ENCODE data around the gene PIP4K2A.

PIP4K2A gene

DNA sequence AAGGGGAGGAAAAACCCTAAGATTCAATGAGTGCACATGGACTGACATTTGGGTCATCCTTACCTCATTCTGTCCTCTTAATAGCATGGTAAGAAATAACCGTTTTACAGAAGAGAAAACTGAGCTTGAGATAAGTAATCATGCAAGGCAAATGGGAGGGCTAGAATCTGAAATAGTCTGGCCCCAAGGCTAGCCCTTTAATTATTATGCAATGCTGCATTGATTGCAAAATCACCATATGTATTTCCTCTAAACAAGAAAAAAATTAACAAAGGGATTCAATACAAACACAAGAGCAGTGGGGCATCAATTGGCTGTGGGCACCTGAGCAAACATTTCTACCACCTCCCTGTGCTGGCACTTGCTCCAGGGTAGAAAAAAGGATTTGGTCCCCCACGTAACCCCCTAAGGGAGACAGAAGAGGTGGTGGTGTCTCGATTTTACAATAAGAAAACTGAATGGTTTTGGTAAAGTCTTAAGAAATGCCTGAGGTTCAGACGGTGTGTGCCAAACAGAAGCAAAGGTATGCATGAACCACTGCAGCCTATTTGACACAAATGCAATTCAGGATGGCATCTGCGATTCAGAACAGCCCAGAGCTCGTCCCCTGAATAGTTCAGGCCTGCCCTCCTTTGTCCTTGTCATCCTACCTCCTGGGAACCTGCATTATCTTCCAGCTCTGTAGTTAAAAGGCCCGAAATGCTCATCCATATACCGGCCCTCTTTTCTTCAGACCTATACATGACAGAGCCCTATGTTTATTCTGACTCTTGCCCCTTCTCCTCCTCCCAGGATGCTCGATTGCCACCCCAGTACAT, 23.6 kb downstream of the PIP4K2A start:
- no peak for DNase-seq

DNA sequence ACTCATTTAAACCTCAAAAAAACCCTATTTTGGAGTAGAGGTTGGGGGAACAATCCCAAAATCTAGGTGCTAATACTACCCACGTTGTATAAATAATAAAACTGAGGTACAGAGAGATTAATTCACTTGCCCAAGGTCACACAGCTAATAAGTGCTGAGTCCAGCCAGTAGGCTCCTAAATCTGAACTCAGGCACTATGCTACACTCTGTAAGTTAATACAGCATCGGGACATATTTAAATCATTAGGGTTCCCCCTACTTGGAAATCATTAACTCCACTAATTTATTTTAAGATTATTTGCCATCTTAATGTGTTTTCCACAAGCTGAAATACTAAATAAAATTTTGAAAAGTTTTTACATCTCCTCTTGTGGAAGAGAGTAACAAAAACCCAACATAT, 24.2 kb downstream of the PIP4K2A start:
- DNase-seq, result no peak

DNA sequence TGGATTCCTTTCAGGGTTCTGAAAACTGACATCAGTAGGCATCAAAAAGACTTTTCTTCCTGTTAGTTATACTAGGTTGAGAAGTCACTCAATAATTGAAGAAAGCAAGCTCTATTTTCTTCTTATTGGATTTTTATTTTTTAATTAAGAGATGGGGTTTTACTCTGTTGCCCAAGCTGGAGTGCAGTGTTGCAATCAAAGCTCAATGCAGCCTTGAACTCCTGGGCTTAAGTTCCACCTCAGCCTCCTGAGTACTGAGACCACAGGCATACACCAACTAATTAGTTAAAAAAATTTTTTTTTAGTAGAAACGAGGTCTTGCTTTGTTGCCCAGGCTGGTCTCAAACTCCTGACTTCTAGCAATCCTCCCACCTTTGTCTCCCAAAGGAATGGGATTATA, 28.0 kb downstream of the PIP4K2A start:
- no peak for DNase-seq

DNA sequence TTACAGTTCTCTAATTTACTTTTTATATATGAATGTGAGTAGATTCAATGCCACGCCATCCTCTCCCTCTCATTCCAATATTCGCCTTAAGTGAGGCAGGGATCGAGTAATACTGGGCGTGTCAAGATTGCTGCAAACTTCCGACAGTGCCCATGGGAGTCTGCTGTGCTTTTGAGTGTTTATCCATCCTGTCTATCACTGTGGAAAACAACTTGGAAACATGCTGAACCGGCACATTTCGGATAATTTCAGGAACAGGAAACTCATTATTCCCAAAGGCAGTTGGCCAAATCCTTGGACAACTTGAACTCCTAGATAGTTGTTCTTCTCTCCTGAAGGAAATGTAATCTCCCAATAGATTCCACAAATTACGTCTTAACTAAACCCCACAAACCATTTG, 28.5 kb downstream of the PIP4K2A start:
- no peak for DNase-seq

DNA sequence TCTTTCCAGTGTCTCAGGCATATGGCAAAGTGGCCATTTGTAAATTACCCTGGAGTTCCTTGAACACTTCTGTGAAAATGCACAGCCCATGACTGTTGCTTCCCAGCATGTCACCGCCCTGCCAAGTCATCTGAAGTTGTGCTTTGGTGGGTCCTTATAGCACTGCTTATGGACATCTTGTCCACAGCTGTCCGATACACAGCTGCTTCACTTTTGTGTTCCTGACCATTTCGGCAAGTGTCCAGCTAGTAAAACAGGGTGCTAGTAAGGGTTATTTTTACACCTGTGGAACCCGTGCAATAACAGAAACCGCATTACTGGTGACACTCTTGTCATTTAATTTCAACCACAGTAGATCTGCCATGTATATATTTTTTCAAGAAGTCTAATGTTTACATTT, 29.7 kb downstream of the PIP4K2A start:
- no peak for DNase-seq

DNA sequence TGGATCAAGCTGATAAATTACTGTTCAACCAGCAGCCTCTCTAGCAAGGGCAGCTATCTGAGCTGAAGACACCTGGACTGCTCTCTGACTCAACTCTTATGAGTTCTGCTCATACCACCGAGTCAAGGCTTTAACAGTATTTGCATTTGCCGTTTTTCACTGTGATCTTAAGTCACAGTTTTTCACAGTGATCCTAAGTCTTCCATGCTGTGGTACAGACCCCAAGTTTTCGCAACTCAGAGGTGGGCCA, 31.3 kb downstream of the PIP4K2A start:
- no peak for DNase-seq

DNA sequence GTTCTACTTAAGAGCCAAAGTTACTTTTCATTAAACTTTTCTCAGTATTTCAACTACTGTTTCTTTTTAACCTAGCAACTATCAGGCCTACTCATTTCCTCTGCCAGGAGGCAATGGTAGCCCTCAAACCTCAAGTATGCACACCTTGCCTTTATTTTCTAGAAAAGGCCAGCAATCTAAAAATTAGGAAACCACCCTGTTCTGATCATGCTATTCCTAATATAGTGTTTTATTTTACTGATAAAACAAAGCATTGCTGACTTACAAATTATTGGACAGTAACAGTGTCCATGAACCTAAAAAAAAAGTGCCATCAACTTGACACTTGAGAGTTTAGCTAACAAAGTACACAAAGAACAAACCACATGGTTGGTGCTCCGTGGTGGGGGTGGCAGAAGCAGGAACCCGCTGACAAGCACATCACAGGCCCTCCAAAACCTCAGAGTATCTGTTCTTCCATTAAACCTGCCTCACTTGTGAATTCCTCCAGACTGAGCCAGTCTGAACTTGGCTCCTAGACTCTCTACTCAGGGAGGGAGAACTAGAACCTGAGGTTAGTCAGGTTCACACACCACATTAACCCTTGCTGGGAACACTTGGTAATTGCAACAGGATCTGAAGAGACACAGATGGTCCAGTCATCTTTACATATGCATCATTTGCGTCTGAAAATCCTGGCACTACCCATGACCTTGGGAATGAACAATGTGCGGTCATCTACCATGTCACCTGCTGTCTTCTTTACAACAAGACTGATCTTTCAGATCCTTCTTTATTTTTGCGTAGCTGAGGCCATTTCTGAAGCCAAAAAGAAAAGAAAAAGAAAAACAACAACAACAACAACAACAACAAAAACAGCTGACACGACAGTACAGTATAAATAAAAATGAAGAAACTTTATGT, 31.9 kb downstream of the PIP4K2A start:
- DNase-seq, result no peak

DNA sequence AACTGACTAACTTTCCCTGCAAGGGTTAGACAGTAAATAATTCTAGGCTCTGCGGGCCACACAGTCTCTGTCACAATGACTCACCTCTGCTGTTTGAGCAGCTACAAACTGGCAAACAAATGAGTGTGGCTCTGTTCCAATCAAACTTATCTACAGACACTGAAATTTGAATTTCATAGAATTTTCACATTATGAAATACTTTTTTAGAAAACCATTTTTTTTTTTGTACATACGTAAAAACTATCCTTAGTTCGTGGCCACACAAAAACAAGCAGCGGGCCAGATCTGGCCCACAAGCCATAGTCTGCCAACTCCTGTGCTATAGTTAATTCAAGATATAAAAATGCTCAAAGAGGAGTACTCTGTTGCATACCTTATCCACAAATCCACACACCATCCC, 32.6 kb downstream of the PIP4K2A start:
- no peak for DNase-seq

DNA sequence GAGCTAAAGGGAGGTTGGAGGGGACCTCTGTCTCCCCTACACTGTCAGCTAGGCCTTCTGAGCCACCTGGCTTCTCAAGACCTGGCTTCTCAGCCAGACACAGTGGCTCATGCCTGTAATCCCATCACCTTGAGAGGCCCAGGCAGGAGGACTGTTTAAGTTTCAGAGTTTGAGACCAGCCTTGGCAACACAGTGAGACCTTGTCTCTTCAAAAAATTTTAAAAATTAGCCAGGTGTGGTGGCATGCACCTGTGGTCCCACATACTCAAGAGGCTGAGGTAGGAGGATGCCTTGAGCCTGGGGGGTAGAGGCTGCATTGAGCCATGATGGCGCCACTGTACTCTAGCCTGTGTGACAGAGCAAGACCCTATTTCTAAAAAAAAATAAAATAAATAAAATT, 33.1 kb downstream of the PIP4K2A start:
- DNase-seq, result no peak

DNA sequence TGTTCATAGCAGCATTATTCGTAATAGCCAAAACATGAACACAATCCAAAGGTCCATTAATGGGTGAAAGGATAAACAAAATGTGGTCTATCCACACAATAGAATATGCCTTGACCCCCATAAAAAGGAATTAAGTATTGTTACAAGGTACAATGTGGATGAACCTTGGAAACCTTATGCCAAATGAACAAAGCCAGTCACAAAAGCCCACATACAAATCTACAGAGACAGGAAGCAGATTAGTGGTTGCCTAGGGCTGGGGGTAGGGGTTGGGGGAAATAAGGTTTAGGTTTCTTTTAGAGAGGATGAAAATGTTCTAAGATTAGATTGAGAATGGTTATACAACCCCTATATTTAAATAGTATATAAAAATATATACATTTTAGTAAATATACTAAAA, 34.8 kb downstream of the PIP4K2A start:
- DNase-seq, result no peak

DNA sequence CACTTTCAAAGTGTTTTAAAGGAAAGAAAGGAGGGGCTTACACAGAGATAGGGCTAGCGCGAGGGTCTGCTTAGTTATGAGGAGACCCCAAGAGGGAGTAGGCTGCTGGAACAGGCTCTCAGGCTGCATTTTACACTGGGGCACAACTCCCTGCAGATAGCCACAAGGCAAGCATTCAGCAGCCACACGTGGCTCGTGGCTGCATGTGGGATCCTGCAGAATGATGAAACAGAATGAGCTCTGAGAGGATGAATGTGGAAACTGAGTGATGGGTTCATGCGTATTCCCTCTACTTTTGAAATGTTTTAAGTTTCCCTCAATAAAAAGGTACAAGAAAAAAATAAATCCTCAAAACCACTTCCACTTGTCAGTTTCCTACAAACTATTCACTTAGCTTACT, 37.0 kb downstream of the PIP4K2A start:
- DNase-seq, result no peak

DNA sequence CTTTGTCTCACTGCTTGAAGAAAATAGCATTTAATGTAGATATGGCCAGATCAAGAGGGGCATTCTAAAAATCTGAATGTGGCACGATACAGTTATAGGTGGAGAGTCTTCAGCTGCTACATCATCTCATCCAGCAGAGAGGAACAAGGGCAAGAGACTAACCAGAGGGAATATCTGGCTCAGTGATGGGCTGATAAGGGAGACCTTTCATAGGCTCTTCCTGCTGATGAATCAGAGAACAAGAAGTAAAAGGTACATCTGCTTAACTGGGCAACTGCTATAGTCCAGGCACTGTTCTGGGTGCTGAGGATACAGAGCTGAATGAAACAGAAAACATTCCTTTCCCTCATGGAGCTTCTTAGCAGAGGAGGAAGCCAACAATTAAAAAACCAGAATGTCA, 37.9 kb downstream of the PIP4K2A start:
- DNase-seq, result no peak

DNA sequence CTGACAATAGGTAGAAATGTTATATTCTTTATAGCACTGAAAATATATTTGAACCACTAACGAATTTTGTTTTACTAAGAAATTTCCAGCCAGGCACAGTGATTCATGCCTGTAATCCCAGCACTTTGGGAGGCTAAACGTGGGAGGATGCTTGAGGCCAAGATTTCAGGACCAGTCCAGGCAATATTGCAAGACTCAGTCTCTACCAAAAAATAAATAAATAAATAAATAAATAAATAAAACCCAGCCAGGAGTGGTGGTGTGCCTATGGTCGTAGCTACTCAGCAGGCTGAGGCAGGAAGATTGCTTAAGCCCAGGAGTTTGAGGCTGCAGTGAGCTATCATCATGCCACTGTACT, 39.8 kb downstream of the PIP4K2A start:
- DNase-seq, result no peak

DNA sequence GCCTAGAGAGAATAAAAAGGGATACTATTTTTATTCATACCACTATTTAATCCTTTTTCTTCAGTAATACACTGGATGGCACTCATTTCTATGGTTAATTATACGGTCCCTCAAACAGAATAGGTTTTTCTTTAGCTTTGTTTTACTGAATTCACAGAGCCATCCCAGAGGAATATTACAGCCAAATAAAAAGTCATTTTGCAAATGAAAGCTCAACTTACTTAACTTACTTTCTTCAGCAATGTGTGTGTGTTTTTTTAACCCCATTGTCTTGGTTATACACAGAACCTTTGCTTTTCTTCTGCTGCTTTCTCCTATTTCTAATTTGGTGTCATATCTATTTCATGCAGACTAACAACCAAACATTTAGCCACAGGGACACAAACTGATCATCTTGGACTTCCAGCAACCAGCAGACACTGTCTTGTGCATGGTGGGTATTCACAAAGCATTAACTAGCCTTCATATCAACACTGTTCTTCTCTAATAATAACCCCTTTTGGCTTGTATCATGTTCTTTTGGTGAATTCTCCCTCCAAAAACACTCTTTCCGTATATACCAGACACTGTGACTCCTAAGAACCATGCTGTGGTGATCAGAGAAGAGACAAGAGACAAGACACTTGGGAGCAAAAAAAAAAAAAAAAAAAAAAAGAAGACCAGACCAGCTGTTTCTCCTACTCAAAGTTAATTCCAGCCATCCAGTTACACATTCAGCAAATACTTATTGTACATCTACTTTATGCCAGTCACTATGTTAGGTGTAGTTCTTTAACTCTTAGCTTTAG, 40.4 kb downstream of the PIP4K2A start:
- no peak for DNase-seq

DNA sequence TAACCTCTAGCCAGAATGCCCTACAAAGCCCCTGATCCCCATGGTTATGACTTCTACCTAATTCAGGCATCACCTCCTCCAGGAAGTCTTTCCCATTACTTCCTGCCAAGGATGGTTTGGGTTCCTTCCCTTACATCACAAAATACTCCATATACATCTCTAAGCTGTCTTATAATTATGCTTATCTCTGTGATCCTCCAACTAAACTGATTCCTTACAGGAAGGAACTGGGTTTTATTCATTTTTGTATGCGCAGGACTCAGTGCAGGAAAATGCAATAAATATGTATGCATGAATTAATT, 41.3 kb downstream of the PIP4K2A start:
- no peak for DNase-seq

DNA sequence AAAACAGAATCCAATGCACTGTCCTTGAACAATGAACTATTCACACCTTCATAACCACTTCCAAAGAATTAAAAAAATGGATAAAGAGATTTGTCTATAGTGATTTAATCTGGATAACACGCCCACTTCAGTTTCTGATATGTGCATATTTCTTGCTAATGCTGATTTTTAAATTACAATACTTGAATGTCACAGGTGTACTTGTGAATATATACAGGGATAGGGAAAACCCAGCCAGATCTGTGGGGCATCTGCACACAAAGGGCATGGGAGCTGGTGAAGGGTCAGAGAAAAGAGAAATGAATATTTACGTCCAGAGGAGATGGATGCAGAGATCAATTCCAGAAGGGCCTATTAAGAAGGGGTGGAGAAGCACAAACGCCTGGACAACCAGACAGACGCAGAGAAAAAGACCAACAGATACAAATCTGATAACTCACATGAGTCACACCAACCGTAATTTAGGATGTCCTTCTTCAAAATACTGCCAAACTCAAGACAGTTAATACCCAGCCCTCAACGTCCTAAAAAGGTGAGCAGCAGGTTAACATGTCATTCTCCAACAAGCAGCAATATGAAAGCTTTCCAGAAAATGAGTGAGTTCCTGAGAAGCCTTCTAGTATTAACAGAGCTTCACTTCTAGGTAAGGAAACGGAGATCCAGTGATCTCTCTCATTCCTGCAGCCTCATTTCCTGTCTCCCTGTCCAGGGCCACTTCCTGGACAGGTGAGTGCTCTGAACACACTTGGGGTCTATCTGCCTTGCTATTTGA, 41.9 kb downstream of the PIP4K2A start:
- DNase-seq, result no peak

DNA sequence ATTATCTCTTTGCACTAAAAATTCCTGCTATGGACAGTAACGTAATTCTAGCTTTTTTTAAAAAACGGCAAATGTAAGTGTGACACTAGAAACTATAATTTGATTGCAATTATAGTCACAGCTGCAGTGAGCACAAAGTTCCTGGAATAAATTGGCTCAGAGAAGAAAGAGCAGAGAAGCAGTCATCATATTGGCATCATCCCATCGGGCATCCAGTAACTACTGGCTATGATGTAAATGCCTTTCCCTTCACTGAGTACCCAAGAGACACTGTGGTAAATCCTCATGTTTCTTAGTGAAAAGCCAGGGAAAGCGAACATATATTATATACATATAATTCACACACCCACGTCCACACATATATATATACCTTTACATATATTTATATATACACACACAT, 43.6 kb downstream of the PIP4K2A start:
- DNase-seq, result no peak

DNA sequence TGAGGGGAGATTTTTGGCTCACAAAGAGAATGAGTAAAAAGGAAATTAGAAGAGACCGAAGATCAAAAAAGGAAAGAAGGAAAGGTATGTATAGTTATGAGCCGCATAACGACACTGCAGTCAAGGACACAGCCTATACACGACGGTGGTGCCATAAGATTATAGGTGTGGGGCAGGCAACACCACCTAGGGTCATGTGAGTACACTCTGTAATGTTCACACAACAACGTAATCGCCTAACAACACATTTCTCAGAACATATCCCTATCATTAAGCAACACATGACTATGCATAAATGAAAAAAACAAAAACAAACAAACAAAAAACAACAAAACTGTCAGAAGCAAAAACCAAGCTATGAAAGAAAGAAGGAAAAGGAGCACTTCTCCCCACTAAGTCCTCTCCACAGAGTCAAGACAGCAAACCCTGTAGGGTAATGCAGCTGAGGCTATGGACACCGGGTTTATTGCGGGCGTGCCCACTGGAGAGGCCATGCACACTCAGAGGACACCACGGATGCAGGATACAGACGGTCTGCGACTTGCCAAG, 45.1 kb downstream of the PIP4K2A start:
- no peak for DNase-seq

DNA sequence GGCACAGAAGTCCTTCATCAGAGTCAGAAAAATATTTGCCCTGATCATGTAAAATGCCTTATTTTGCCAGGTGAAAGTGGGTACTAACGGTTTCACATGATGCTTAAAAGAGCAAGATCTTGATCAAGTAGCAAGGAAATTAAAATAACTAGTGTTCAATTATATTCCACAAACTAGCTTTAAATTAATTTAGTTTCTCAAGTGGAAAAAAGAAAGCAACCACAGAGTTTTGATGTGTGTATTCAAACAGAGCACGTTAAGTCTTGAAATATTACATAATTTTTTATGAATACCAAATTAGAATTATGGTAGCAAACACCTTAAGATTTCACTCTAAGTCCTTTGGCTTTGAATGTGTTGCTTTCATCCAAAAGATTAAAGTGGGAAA, 47.3 kb downstream of the PIP4K2A start:
- DNase-seq, result no peak

DNA sequence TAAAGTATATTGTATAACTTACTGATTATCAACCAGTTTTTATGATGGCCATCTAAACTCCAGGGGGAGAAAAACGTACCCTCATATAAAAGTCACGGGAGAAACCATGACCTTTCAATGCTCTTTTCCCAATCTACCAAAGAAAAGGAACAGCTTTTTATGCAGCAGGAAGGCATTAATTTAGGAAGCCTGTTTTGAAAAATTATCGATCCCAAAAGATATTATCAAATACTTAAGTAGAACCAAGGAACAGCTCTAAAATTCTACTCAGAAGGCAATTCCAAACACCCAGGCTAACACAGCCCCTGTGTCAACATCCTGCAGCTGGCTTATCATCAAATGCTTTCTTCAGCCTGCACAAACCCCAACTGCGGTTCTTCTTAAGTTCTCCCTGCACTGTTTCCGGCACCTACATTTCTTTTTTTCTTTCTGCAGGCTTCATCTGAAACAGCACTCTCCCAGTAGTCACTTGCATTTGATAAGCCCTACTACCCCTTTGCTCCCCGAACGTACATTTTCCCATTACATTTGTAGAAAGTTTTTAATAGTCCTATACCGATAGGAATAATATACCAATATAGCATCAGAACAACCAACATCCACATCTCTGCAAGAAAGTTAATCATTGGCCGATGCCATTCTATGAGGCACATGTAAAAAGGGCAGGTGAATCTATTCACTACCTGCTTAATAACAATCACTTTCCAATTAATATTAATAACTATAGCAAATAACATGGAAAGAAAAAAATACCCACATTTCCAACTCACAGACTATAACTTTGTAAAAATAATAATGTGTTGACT, 47.9 kb downstream of the PIP4K2A start:
- DNase-seq, result no peak

DNA sequence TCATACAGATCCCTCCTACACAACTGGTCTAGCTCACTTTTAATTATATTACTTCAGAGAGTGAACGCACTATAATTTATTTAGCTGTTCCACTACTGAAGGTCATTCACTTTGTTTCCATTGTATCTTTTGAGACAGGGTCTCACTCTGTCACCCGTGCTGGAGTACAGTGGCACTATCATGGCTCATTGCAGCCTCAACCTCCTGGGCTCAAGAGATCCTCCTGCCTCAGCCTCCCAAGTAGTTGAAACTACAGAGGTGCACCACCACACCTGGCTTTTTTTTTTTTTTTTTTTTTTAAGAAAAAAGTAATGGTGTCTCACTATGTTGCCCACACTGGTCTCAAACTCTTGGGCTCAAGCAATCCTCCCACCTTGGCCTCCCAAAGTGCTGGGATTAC, 49.0 kb downstream of the PIP4K2A start:
- no peak for DNase-seq

DNA sequence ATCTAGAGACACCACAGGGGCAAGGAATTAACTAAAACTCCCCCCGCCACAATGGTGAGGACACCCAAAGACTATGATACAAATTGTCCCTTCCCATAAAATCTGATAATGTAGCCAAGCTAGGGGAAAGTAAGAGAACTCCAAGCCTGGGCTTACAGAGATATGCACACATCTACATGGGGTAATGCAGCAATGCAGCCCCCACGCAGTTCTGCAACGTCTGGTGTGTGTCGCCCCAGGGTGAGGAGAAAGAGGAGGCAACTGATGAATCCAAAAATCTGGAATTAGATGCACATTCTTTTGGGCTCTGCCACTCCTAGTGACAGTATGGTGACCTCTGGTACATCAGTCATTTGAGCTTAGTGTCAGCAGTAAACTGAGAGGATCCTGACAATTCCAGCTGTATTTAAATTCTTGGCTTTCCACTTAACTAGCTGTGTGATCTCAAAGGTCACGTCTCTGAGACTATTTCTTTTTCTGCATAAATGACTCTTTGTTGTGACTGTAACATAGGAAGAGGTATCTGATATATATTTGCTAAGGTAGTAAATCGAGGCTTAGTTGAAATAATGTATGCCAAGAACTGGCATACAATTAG, 51.5 kb downstream of the PIP4K2A start:
- DNase-seq, result no peak
